ENCODE results near the gene FOXC1.

- TF ChIP-seq CREB1 (CRISPR knock-in tag; IDR thresholded peaks at IDR 0.05; ENCODE audit: low read depth) (no peak), CTCF (conservative IDR thresholded peaks at IDR 0.05; ENCODE audit: low read depth in 2 of 2) (no peak), EZH2phosphoT487 (IDR thresholded peaks at IDR 0.05; ENCODE audit: unreplicated experiment) (no peak), EZH2 (IDR thresholded peaks at IDR 0.05; ENCODE audit: low read depth, unreplicated experiment) (no peak), REST (IDR thresholded peaks at IDR 0.05; ENCODE audit: unreplicated experiment) (no peak), POLR2AphosphoS5 (IDR thresholded peaks at IDR 0.05; ENCODE audit: low read depth) (no peak), NANOG (IDR thresholded peaks at IDR 0.05; ENCODE audit: borderline replicate concordance) (no peak), JUNB (IDR thresholded peaks at IDR 0.05; ENCODE audit: unreplicated experiment) (no peak), ETS1 (IDR thresholded peaks at IDR 0.05) (no peak), STAT1 (IDR thresholded peaks at IDR 0.05; ENCODE audit: unreplicated experiment) (no peak), ZNF331 (CRISPR knock-in tag; IDR thresholded peaks at IDR 0.05; ENCODE audit: low read depth) (no peak)
These were observed 15.8 kb upstream of the FOXC1 start for GRCh38 chr6:1593958-1594314.
